ENCODE data around the gene AAMP.

Gene AAMP

GRCh38 chr2:218295029-218295428 is 25.1 kb upstream of the AAMP start:
- no peak for FAIRE-seq
- DNase-seq (ENCODE audit: insufficient read length, low spot score): no peak

DNA sequence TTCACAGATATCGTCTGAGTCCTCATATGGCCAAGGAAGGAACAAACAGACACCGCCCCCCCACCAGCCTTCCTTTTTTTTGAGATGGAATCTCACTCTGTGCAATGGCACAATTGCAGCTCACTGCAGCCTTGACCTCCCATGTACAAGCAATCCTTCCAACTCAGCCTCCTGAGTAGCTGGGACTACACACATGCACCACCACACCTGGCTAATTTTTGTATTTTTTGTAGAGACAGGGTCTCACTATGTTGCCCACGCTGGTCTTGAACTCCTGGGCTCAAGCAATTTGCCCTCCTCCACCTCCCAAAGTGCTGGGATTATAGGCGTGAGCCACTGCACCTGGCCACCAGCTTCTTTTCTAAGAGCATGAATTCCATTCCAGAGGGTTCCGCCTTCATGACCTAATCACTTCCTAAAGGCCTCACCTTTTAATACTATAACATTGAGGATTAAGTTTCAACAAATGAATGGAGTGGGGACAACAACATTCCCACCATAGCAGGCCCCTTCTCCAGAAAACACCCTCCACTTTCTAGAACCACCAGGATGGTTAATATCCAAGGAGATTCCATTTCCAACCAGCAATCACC is 24.6 kb upstream of the AAMP start:
- DNase-seq (ENCODE audit: insufficient read length, low spot score): no peak
- no peak for FAIRE-seq

- DNase-seq (ENCODE audit: insufficient read length, low spot score) (no peak), FAIRE-seq (no peak)
Measured at GRCh38 chr2:218293715-218294429, 23.9 kb upstream of the AAMP start.

GRCh38 chr2:218292048-218293014 is 22.4 kb upstream of the AAMP start, which contains the start of gene TMBIM1:
Gene TMBIM1 (minus strand): TSS chr2:218292503. CDS start chr2:218282141, 10,362 bp downstream.
- DNase-seq (ENCODE audit: insufficient read length, low spot score) (peak; percentile 83), FAIRE-seq (no peak)

- FAIRE-seq (no peak), DNase-seq (ENCODE audit: insufficient read length, low spot score) (no peak)
Measured at GRCh38 chr2:218291318-218292047, 21.5 kb upstream of the AAMP start.

DNA sequence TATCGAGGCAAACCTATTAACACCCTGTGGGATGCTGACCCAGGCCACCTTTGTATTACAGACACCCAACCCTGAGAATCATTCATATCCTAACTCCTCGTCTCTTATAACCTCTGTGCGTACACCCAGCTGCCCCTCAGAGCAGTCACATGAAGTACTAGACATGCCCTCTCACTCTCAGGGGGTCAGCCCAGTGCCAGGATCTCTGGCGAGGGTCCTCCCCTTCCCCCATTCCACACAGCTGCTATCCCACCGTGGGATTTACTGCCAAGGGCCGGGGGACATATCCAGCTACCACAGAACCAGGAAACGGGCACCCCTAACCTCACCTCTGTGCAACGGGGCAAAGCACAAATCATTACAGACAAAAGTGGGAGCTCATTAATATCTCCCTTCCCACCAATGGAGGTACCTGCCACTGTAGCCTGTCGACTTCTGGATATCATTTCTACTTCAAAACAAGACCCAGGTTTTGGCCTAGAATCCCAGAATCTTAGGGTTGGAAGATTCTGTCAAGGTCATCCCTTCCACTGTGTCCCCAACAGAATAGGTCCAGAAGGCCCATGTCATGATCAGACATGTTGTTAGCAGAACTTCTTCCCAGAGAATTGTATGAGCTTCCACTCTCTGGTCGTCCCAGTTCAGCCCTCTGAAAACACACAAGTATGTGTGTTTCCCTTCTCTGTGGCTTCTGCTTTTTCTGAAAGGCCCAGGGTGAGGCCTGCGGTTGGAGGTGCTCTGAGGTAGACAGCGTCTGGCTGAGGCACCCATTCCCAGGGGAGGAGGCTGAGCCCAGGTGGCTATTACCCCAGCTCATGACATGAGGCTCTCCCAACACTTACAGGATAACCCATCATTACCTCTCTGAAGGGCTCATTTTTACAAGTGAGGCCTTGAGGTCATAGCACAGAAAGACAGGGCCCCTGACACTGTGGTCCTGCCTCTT is 20.7 kb upstream of the AAMP start:
- FAIRE-seq: no peak
- no peak for DNase-seq (ENCODE audit: insufficient read length, low spot score)

DNA sequence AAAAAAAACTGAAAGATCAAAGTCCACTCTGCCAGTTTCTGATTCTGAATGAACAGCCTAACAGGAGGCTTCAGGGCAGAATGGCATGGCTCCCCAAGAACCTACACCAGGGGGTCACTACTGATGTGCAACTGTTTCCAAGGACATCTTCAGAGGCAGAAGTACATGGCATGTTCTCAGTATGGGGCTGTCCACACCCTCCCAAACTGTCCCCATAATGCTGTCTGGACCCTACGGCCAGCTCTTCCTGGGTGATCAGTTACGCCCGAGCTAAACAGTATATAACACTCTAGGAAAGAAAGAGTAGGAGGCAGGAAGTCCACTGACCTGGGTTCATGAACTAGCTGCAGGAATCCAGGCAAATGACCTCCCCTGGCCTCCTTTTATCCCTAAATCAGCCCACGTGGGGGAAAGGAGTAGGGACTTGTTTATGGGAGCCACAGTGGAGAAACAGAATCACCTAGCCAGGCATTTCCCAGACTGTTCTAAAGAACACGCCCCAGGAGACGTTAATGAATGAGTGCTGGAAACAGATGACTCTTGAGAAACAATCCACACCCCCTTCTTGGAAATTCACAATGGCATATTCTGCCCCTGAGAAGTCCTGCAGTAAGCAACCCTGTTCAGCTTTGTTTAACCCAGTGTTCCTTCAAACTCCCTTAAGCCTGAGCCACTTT is 19.8 kb upstream of the AAMP start:
- no peak for FAIRE-seq

GRCh38 chr2:218286570-218287459 is 16.9 kb upstream of the AAMP start:
- peak; percentile 92 for DNase-seq (ENCODE audit: insufficient read length, low spot score)
- FAIRE-seq: no peak

More for the DNA sequence above, 19.8 kb upstream of the AAMP start:
- DNase-seq (ENCODE audit: insufficient read length, low spot score): no peak

GRCh38 chr2:218285604-218286003 is 15.7 kb upstream of the AAMP start:
- FAIRE-seq (no peak), DNase-seq (ENCODE audit: insufficient read length, low spot score) (no peak)

DNA sequence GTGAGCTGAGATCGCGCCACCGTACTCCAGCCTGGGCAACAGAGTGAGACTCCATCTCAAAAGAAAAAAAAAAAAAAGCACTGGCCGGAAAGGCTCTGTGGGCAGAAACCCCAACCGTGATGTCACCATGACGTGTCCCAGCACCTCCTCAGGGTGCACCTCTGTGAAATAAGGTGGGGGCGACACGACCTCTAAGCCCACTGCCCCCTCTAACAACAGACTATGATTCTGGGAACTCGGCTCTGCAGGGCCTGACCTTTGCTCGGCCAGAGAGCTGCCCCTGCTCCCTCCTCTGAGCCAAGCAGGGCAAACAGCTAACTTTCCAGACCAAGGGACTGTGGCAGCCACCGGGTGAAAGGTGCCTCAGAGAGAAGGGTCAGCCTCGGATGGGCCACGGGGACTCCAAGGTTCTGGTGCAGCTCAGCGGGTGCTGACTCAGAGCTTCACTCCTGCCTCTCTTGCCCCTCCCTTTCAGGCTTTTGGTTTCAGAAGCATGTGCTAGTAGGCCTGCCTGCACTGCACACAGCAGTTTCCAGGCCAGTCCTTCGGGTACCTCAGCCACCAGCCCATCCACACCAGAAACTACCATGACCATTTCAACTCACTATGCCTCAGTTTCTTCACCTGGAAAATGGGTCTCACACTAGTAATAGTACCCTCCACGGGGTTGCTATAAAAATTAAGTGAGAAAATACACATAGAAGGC is 14.3 kb upstream of the AAMP start:
- DNase-seq (ENCODE audit: insufficient read length, low spot score) (no peak), FAIRE-seq (no peak)

DNA sequence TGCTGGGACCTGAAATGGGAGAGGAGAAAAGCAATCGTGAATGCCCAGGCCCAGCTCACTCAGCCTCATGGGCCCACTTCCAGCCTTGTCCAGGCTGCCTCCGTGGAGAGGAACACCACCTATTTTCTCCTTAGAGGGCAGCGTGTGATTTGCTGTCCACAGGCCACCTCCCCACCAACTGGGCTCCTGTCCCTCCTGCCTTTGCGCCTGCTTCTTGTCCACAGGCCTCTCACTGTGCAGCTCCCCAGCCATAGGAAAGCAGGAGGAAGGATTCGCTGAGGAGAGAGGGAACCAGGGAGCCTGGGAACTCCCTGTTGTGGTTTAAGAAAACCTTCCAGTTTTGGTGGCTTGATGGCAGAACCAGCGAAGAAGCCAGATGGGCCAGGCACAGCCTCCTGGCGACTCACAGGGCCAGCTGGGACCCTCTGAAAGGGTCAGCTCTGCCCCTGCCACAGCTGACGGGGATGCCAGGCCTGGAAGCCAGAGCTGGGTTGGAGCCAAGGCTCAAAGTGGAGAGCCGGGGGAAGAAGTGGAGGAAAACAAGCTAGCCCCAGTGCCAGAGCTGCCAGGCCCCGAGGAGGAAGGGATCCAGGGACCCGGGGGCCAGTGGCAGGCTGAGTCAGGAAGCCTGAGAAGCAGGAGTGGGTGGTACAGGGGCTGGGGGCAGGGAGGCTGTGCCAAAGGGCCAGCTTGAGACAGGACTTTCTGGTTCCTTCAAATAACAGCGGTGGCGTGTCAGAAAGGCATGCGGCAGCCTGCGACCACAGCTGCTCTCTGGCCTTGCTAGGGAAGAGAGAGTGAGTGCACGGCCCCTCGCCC is 12.4 kb upstream of the AAMP start:
- DNase-seq (ENCODE audit: insufficient read length, low spot score): no peak
- FAIRE-seq: no peak

DNA sequence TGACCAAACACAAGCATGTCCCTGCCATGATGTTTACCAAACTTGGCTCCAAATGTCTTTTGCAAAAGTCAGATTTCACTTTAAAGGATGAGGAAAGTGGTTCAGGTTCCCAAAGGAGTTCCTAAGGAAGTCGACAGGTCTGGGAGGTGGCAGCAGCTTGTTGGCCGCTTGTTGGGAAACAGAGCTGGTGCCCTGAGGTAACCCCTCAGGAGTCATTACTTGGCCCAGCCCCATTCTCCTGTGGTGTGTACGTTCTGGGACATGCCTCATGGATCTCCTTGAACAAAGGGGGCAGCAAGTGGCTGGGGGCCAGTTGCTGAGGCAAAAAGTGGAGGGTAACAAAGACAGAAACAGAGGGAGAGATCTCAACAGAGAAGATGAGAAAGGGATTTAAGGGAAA is 11.5 kb upstream of the AAMP start:
- no peak for DNase-seq (ENCODE audit: insufficient read length, low spot score)
- no peak for FAIRE-seq

GRCh38 chr2:218280260-218280870 is 10.4 kb upstream of the AAMP start:
- FAIRE-seq (no peak), DNase-seq (ENCODE audit: insufficient read length, low spot score) (no peak)

DNA sequence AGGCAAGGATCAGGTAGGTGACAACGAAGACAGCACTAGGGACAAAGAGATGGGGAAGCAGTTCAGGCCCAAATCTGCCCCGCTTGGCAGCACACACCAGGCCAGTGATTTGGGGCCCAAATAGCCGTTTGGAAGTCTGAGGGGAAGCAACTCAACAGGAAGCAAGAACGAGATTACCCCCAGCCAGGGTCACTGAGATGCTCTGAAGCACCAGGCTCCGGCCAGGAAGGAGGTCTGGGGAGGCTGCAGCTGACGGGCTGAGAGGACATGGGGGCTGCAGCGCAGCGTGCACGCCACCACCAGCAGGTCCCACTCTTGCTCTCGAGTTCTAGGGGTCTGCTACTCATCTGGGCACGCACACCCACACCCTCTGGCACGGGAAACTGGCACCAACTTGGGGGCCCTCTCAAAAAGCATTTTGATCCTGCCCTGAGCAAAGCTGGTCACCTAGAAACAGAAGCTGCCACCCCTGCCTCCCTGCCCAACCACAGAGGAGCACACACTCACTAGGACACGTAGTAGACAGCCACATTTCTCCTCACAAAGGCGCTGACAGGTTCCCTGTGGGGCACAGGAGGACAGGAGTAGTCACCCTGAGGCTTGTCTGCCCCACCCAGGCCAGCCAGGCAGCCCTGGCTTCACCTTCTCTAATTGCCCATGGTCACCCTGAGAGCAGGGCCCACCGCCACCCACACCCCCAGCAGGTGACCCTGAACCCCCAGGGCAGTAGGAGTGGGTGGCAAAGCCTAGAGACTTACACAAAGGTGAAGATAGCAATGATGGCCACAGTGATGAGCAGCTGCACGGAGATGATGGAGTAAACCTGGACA is 8.8 kb upstream of the AAMP start:
- DNase-seq (ENCODE audit: insufficient read length, low spot score): no peak
- FAIRE-seq: no peak

DNA sequence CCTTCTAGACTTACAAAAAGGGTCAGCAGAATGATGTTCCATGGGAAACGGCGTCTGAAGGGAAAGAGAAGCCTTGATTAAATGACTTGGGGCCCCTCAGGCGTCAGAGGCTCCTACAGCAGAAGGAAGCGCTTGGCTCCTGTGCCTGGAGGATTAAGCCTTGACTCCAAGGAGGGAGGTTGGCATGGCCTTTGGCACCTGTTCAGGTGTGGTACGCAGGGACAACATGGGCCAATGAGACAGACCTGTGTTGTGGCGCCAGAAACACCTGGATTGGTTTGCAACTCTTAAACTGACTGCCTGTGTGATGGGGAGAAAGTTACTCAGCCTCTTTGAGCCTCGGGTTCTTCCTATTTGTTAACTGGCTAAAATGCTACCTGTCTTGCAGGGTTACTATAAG is 8.0 kb upstream of the AAMP start:
- FAIRE-seq (no peak), DNase-seq (ENCODE audit: insufficient read length, low spot score) (no peak)
